A204.1 (cell line): ENCODE measurements around the gene CACNA1C.

Experiments
- FAIRE-seq: peaks from 2 replicates; lab custom pipeline; 2012; peaks lifted over from hg19 to GRCh38; lab: Jason Lieb, UNC

CACNA1C gene

GRCh38 chr12:2608608-2608945, 555.8 kb downstream of the CACNA1C start:
- no peak for FAIRE-seq

- no peak for FAIRE-seq
Observed at GRCh38 chr12:2609020-2609419, 556.2 kb downstream of the CACNA1C start.

- no peak for FAIRE-seq
Observed at GRCh38 chr12:2610358-2610757, 557.6 kb downstream of the CACNA1C start.

GRCh38 chr12:2613326-2614073, 560.7 kb downstream of the CACNA1C start:
- FAIRE-seq, result no peak

- no peak for FAIRE-seq
Observed at GRCh38 chr12:2614341-2614740, 561.6 kb downstream of the CACNA1C start.

GRCh38 chr12:2615665-2616402, 563.0 kb downstream of the CACNA1C start:
- FAIRE-seq, result no peak

- FAIRE-seq, result no peak
Observed at GRCh38 chr12:2616763-2617162, 564.0 kb downstream of the CACNA1C start.

GRCh38 chr12:2617365-2617764, 564.6 kb downstream of the CACNA1C start:
- no peak for FAIRE-seq

GRCh38 chr12:2618291-2618995, 565.7 kb downstream of the CACNA1C start:
- FAIRE-seq, result no peak

- no peak for FAIRE-seq
Observed at GRCh38 chr12:2619136-2619535, 566.3 kb downstream of the CACNA1C start.

GRCh38 chr12:2622460-2622859, 569.7 kb downstream of the CACNA1C start:
- FAIRE-seq, result no peak

GRCh38 chr12:2623472-2623871, 570.7 kb downstream of the CACNA1C start:
- no peak for FAIRE-seq

GRCh38 chr12:2624543-2625288, 571.9 kb downstream of the CACNA1C start:
- FAIRE-seq, result no peak

GRCh38 chr12:2625289-2625612, 572.5 kb downstream of the CACNA1C start:
- FAIRE-seq, result no peak

- no peak for FAIRE-seq
Observed at GRCh38 chr12:2627076-2627834, 574.5 kb downstream of the CACNA1C start.

GRCh38 chr12:2627835-2628191, 575.0 kb downstream of the CACNA1C start:
- FAIRE-seq, result no peak

- FAIRE-seq, result no peak
Observed at GRCh38 chr12:2628401-2628800, 575.6 kb downstream of the CACNA1C start.

- no peak for FAIRE-seq
Observed at GRCh38 chr12:2629051-2629450, 576.3 kb downstream of the CACNA1C start.

GRCh38 chr12:2631653-2632350, 579.0 kb downstream of the CACNA1C start:
- no peak for FAIRE-seq

GRCh38 chr12:2633176-2633824, 580.5 kb downstream of the CACNA1C start:
- no peak for FAIRE-seq

GRCh38 chr12:2633825-2634200, 581.0 kb downstream of the CACNA1C start:
- no peak for FAIRE-seq
